Testis (tissue), 3 donors: ENCODE measurements around the gene PODNL1. TPM values are rescaled to one million over a fixed set of nuclear protein-coding genes. Genes with fewer than 3 reads are reported as not detected.
A peak's percentile ranks its signal among the peaks of the same experiment; 100 is the strongest.

Experiments
- DNase-seq: peaks from one replicate; pipeline ENCODE4 v3.0.0-alpha.2; 2019
- H3K27ac ChIP-seq, 2 donors: fragments of 200-600 bp; sonication (generic); one replicate each; pipeline ENCODE4 v1.5.1; 2019
- H3K27me3 ChIP-seq: fragments of 200-600 bp; sonication (generic); one replicate; pipeline ENCODE4 v1.5.1; 2019
- H3K36me3 ChIP-seq: fragments of 200-600 bp; sonication (generic); one replicate; pipeline ENCODE4 v1.5.1; 2017; ENCODE audit warnings: low read depth; ENCODE audit errors: missing control alignments
- H3K4me1 ChIP-seq: fragments of 200-600 bp; sonication (generic); one replicate; pipeline ENCODE4 v1.5.1; 2019
- H3K4me3 ChIP-seq, 2 donors: fragments of 200-600 bp; sonication (generic); one replicate each; pipeline ENCODE4 v1.5.1; 2017 to 2019
- H3K9me3 ChIP-seq: fragments of 200-600 bp; sonication (generic); one replicate; pipeline ENCODE4 v1.5.1; 2017
- POLR2A ChIP-seq: fragments of 450-650 bp; IDR thresholded peaks from one replicate; pipeline ENCODE4 v1.6.1; 2017; ENCODE audit warnings: antibody characterized with exemption, mild to moderate bottlenecking, moderate library complexity
- WGBS, 2 donors: methylation state at CpG; one replicate each; pipeline ENCODE4 v1.1.5; 2018; 5-methylcytosine and 5-hydroxymethylcytosine counted together
- intact Hi-C: fragments of 100-400 bp; cut with DNase I; formaldehyde crosslinking; loops from one replicate; pipeline ENCODE4 v1.15.1; 2023; ENCODE audit warnings: low total_unique reads
- polyA plus RNA-seq: library from polyadenylated mRNA; stranded (reverse); fragments of 350-450 nt; fragmentation: Illumina TruSeq; extraction: RNeasy Lipid Tissue Mini Kit (QIAGEN cat#74804); gene quantifications from one replicate; pipeline ENCODE4 v1.2.3, GENCODE V29; 2014; ENCODE audit warnings: low read depth, low replicate concordance; ENCODE audit not compliant: insufficient read depth
- total RNA-seq, 2 donors: library from RNA; depleted of rRNA; stranded (reverse); fragments of >200 nt; gene quantifications; one replicate each; pipeline ENCODE4 v1.2.3, GENCODE V29; 2016
- TF ChIP-seq, protein P1 (sequence below), 3 experiments: fragments of 450-650 bp in 2 of 3; fragments of 200-600 bp in 1 of 3; sonication (generic) in 1 of 3; IDR thresholded peaks; one replicate each; pipeline ENCODE4 v1.5.1; 2016 to 2019; ENCODE audit warnings: antibody characterized with exemption in 3 of 3, mild to moderate bottlenecking in 2 of 3, moderate library complexity in 1 of 3

PODNL1 gene
- total and polyA plus RNA-seq, 3 donors from 2014 or later: 5.8 to 14.6 (median 12.6) TPM

GRCh38 chr19:13979244-13979615, 41.0 kb upstream of the PODNL1 start:
- Histone ChIP-seq H3K36me3 (no peaks in the 10 kb centered on the region), H3K4me3 (peak overlapping the region; percentile 49 to 50), H3K27me3 (no peaks in the 10 kb centered on the region), H3K27ac (peak overlapping the region in 1 of 2 donors; percentile 85), H3K9me3 (no peaks in the 10 kb centered on the region), H3K4me1 (peaks cover 5% of the 10 kb centered on the region)
- 20 to 32% methylated on average over 1 to 12 of the region's 12 CpGs for WGBS, 2 donors
- TF ChIP-seq POLR2A: no peak
- TF ChIP-seq, protein P1, sequence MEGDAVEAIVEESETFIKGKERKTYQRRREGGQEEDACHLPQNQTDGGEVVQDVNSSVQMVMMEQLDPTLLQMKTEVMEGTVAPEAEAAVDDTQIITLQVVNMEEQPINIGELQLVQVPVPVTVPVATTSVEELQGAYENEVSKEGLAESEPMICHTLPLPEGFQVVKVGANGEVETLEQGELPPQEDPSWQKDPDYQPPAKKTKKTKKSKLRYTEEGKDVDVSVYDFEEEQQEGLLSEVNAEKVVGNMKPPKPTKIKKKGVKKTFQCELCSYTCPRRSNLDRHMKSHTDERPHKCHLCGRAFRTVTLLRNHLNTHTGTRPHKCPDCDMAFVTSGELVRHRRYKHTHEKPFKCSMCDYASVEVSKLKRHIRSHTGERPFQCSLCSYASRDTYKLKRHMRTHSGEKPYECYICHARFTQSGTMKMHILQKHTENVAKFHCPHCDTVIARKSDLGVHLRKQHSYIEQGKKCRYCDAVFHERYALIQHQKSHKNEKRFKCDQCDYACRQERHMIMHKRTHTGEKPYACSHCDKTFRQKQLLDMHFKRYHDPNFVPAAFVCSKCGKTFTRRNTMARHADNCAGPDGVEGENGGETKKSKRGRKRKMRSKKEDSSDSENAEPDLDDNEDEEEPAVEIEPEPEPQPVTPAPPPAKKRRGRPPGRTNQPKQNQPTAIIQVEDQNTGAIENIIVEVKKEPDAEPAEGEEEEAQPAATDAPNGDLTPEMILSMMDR (IDR thresholded peaks at IDR 0.05): no peak
- intact Hi-C loops: no loop called here
- no peak for DNase-seq

DNA sequence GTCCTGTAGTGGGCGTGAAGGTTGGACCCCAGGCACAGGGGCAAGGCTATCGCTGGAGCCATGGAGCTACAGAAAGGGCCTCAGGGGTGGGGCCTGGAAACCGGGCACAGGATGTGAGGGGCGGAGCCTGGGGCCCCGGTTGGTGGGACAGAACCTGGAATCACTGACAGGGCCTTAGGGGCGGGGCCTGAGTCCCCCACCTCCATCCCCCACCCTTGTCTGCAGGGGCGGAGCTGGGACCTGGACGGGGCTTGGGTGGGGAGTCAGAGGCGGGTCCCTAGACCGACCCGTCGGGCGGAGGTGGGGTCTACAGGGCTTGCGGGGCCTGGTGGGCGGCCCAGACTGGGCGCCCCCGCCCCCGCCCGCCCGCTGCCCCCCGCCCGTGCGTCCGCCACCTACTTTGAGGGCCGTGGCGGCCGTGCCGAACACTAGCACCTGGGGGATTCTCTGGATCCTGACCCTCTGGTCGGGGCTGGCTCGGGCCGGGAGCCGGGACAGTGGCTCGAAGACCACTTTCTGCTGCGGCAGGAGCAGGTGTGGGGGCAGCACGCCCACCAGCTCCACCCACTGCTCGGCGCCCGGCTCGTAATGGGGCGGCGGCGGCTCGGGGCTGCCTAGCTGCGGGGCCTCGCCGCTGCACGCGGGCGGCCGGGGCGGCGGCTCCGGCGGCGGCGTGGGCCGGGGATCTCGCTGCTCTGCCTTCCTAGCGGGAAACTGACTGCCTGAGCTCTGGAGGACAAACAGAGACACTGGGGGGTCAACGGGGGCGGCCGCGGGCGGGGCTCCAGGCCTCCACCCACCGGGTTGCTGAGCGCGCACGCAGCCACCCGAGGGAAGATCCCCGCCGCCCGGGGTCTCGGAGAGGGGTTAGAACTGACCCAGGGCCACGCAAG, 40.4 kb upstream of the PODNL1 start:
- H3K27me3 ChIP-seq: no peaks in the 10 kb centered on the region
- WGBS, 2 donors: 0 to 22% methylated on average over 7 to 53 of the region's 74 CpGs
- peak; percentile 85 for DNase-seq
- no peaks in the 10 kb centered on the region for H3K36me3 ChIP-seq
- intact Hi-C loops: no loop called here
- peak overlapping the region; percentile 65 to 85 for H3K27ac ChIP-seq
- peak overlapping the region; percentile 49 to 50 for H3K4me3 ChIP-seq
- peaks cover 5% of the 10 kb centered on the region for H3K4me1 ChIP-seq
- no peaks in the 10 kb centered on the region for H3K9me3 ChIP-seq
- TF ChIP-seq, protein P1 (IDR thresholded peaks at IDR 0.05): no peak
- TF ChIP-seq POLR2A: no peak

DNA sequence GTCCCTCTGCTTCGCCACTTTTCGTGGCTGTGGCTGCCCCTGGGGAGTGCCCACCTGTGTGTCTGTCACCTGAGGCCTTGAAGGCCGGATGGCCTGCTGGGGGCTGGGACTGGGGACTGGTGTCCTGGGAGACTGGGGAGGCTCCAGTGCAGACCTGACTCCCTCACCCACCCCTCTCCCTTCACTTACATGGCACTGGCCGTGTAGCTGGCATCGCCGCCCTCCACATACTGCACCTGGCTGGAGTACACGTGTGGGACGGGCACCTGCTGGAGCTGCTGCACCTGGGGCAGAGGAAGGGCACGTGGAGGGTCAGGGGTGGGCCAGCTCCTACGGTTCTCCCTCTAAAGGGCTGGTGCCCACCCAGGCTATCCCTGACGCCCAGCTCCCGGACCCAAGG, 39.6 kb upstream of the PODNL1 start:
- intact Hi-C loops: no loop called here
- H3K4me1 ChIP-seq: peaks cover 5% of the 10 kb centered on the region
- no peaks in the 10 kb centered on the region for H3K27me3 ChIP-seq
- WGBS, 2 donors: 83 to 86% methylated on average over 7 to 12 of the region's 12 CpGs
- peak overlapping the region; percentile 65 to 85 for H3K27ac ChIP-seq
- peak overlapping the region in 1 of 2 donors; percentile 49 for H3K4me3 ChIP-seq
- DNase-seq: no peak
- no peaks in the 10 kb centered on the region for H3K36me3 ChIP-seq
- TF ChIP-seq POLR2A: no peak
- TF ChIP-seq, protein P1 (IDR thresholded peaks at IDR 0.05): no peak
- H3K9me3 ChIP-seq: no peaks in the 10 kb centered on the region

- no peak overlapping the region for H3K27ac ChIP-seq
- no peak overlapping the region for H3K4me3 ChIP-seq
- no peak for TF ChIP-seq POLR2A
- TF ChIP-seq, protein P1 (IDR thresholded peaks at IDR 0.05): no peak
- H3K9me3 ChIP-seq: no peaks in the 10 kb centered on the region
- intact Hi-C loops: no loop called here
- peaks cover 5% of the 10 kb centered on the region for H3K4me1 ChIP-seq
- H3K27me3 ChIP-seq: no peaks in the 10 kb centered on the region
- whole genome bisulfite sequencing, 2 donors: 90 to 92% methylated on average over 12 of the region's 12 CpGs
- DNase-seq: no peak
- H3K36me3 ChIP-seq: no peaks in the 10 kb centered on the region
Measured at GRCh38 chr19:13976446-13976845, 38.2 kb upstream of the PODNL1 start.

GRCh38 chr19:13975870-13976269, 37.7 kb upstream of the PODNL1 start:
- H3K4me3 ChIP-seq: no peak overlapping the region
- H3K36me3 ChIP-seq: no peaks in the 10 kb centered on the region
- DNase-seq: no peak
- intact Hi-C loops: no loop called here
- H3K4me1 ChIP-seq: peaks cover 5% of the 10 kb centered on the region
- 73 to 76% methylated on average over 11 of the region's 11 CpGs for WGBS, 2 donors
- no peak for TF ChIP-seq POLR2A
- TF ChIP-seq, protein P1 (IDR thresholded peaks at IDR 0.05): no peak
- H3K27me3 ChIP-seq: no peaks in the 10 kb centered on the region
- no peaks in the 10 kb centered on the region for H3K9me3 ChIP-seq
- no peak overlapping the region for H3K27ac ChIP-seq
